PFSK-1 (cell line): ENCODE data around the gene TRDN.

Experiments used
- FOXP2 ChIP-seq: optimal IDR thresholded peaks from 2 replicates; pipeline ENCODE3; 2011; ENCODE audit warnings: borderline replicate concordance, control low read depth, inconsistent platforms; ENCODE audit not compliant: insufficient read depth; ENCODE audit errors: extremely low read length, extremely low read depth
- POLR2AphosphoS5 ChIP-seq: IDR thresholded peaks from 2 replicates; pipeline ENCODE4 v1.6.1; 2012; ENCODE audit warnings: low read depth, mild to moderate bottlenecking, control low read depth, low read length, moderate library complexity
- REST ChIP-seq, 2 experiments: IDR thresholded peaks; 2 replicates each; pipeline versions ENCODE4 v1.6.1 to v1.8.0; 2011 to 2012; ENCODE audit warnings: low read depth in 2 of 2, low read length in 2 of 2, control low read depth in 1 of 2, inconsistent platforms in 1 of 2, mild to moderate bottlenecking in 1 of 2, moderate library complexity in 1 of 2; ENCODE audit not compliant: insufficient read depth in 1 of 2
- SIN3A ChIP-seq: IDR thresholded peaks from 2 replicates; pipeline ENCODE4 v1.6.1; 2012; ENCODE audit warnings: mild to moderate bottlenecking, low read length, moderate library complexity, borderline replicate concordance; ENCODE audit not compliant: insufficient read depth
- TAF1 ChIP-seq: IDR thresholded peaks from 2 replicates; pipeline ENCODE4 v1.6.1; 2012; ENCODE audit warnings: low read length, control low read depth, borderline replicate concordance; ENCODE audit not compliant: insufficient read depth

Gene TRDN

GRCh38 chr6:123404975-123405374, 231.8 kb downstream of the TRDN start:
- TF ChIP-seq POLR2AphosphoS5: no peak
- no peak for TF ChIP-seq FOXP2
- no peak for TF ChIP-seq REST (IDR thresholded peaks at IDR 0.05; ENCODE audit: insufficient read depth in 1 of 2, low read depth in 2 of 2, low read length in 2 of 2)
- no peak for TF ChIP-seq TAF1
- no peak for TF ChIP-seq SIN3A

GRCh38 chr6:123402052-123402451, 234.7 kb downstream of the TRDN start:
- no peak for TF ChIP-seq FOXP2

- no peak for TF ChIP-seq POLR2AphosphoS5
Measured at GRCh38 chr6:123398072-123398471, 238.7 kb downstream of the TRDN start.

GRCh38 chr6:123393331-123393730, 243.4 kb downstream of the TRDN start:
- TF ChIP-seq SIN3A (no peak), FOXP2 (no peak), POLR2AphosphoS5 (no peak), REST (IDR thresholded peaks at IDR 0.05; ENCODE audit: insufficient read depth in 1 of 2, low read depth in 2 of 2, low read length in 2 of 2) (no peak), TAF1 (no peak)

- TF ChIP-seq POLR2AphosphoS5 (no peak), SIN3A (no peak), REST (IDR thresholded peaks at IDR 0.05; ENCODE audit: insufficient read depth in 1 of 2, low read depth in 2 of 2, low read length in 2 of 2) (no peak), FOXP2 (no peak), TAF1 (no peak)
Measured at GRCh38 chr6:123383718-123384117, 253.0 kb downstream of the TRDN start.

- TF ChIP-seq POLR2AphosphoS5: no peak
- no peak for TF ChIP-seq REST (IDR thresholded peaks at IDR 0.05; ENCODE audit: insufficient read depth in 1 of 2, low read depth in 2 of 2, low read length in 2 of 2)
- TF ChIP-seq TAF1: no peak
- no peak for TF ChIP-seq FOXP2
- TF ChIP-seq SIN3A: no peak
Measured at GRCh38 chr6:123380257-123380656, 256.5 kb downstream of the TRDN start.

- TF ChIP-seq FOXP2 (no peak), SIN3A (no peak), TAF1 (no peak), REST (IDR thresholded peaks at IDR 0.05; ENCODE audit: insufficient read depth in 1 of 2, low read depth in 2 of 2, low read length in 2 of 2) (no peak), POLR2AphosphoS5 (no peak)
Measured at GRCh38 chr6:123372737-123373136, 264.0 kb downstream of the TRDN start.
